Purkinje cell (primary cell): ENCODE results near the gene IHH. TPM values are rescaled to one million over a fixed set of nuclear protein-coding genes. Genes with fewer than 3 reads are reported as not detected.

Experiments
- polyA plus RNA-seq: library from polyadenylated mRNA; unstranded; fragments of >200 nt; fragmentation: Nextera tagmentation; gene quantifications from 2 replicates; pipeline ENCODE4 v1.2.1, GENCODE V29; 2014

The IHH gene
- not detected in 2 replicates for polyA plus RNA-seq

DNA sequence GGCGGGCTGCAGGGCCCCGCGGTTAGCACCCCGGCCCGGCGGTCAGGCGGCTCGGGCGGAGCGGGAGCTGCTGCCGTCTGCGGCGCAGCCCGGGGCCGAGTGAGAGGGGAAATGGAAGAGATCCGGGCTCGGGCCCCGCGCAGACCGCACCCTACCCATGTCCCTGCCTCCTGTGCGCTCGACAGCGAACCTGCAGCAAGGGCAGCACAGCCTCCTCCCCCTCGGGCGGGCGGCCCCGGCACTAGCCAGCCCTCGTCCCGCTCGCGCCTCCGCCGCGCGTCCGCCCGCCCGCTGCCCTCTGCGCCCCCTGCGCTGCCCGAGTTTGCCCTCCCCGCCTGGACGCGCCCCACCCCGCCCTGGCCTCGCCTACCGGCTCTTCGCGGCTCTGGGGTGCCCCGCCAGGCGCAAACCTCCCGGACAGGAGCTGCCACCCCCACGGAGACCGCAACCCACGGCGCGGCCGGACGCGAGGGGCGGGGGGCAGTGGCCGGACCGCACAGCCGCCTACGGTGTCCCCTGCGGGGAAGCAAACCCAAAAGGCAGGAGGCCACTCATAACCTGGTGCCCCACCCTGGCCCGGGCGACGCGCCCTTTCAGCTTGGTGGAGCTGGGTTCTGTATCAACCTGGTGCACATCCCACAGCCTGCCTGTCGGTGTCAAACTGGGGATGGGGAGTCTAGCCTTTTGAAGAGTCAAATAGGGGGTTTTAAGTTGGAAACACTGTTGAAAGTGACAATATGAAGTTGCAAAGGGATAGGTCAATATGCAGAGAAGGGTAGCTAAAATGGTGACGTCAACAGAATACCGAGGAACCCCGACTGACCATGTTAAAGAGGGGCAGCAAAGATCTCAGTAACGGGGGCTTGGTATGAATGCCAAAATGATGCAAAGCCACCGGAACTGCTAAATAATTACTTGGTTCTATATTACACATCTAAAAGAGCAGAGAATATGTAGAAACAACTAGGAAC lies at the start of gene IHH:
TSS of gene IHH (minus strand) at position 101 of the 971 bp plus-strand sequence. CDS start 454 bp downstream, outside the sequence.

DNA sequence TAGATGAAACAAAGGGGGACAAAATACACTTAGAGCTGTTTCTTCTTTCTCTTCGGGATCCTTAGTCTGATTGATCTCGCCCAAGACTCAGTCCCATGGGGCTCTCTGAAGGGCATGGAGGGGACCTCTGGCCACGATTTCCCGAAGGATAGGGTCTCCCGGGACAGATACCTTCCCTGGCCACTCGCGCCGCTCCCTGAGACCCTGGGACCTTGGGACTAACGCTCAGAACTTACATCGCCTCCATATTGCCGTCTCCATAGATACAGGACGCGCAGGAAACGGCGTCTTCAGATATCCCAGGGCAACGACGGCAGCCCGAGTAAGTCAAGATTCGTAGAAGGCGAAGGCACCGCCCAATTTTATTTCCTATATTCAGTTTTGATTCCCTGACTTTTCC lies 19.5 kb downstream of the IHH start, which contains the start of gene CFAP65:
TSS of gene CFAP65 (minus strand) at position 265 of the 400 bp plus-strand sequence. CDS start 2,468 bp downstream, outside the sequence.

Other genes with a start within 250 kb of the IHH start
- gene PRKAG3, start 229.1 kb downstream of the IHH start, polyA plus RNA-seq, result not detected in 2 replicates
- gene WNT6, start 201.1 kb downstream of the IHH start, polyA plus RNA-seq, result not detected in 2 replicates
- not detected in 2 replicates for gene WNT10A, start 180.1 kb downstream of the IHH start, polyA plus RNA-seq
- gene CDK5R2, start 101.3 kb downstream of the IHH start, polyA plus RNA-seq, result 1.2 and 1.6 TPM in 2 replicates
- not detected in 2 replicates for gene FEV, start 75.7 kb downstream of the IHH start, polyA plus RNA-seq
- gene CRYBA2, start 67.5 kb downstream of the IHH start, polyA plus RNA-seq, result not detected in 2 replicates
- 2.5 TPM in 1 of 2 replicates, not detected in the other for gene CFAP65, start 19.4 kb downstream of the IHH start, polyA plus RNA-seq
- 7.2 and 8.3 TPM in 2 replicates for gene NHEJ1, start 99.9 kb upstream of the IHH start, polyA plus RNA-seq
- gene SLC23A3, start 109.1 kb upstream of the IHH start, polyA plus RNA-seq, result not detected in 2 replicates
- gene CNPPD1, start 116.0 kb upstream of the IHH start, polyA plus RNA-seq, result 4.6 and 9.5 TPM in 2 replicates
- 43.3 and 81.2 TPM in 2 replicates for gene RETREG2, start 117.4 kb upstream of the IHH start, polyA plus RNA-seq
- 6.2 and 7.7 TPM in 2 replicates for gene ZFAND2B, start 145.9 kb upstream of the IHH start, polyA plus RNA-seq
- 23.5 and 25.0 TPM in 2 replicates for gene ABCB6, start 158.0 kb upstream of the IHH start, polyA plus RNA-seq
- 24.5 and 24.6 TPM in 2 replicates for gene ATG9A, start 168.7 kb upstream of the IHH start, polyA plus RNA-seq
- gene ANKZF1, start 168.9 kb upstream of the IHH start, polyA plus RNA-seq, result 11.0 and 12.0 TPM in 2 replicates
- gene GLB1L, start 184.5 kb upstream of the IHH start, polyA plus RNA-seq, result 0.46 and 3.0 TPM in 2 replicates
- gene STK16, start 184.6 kb upstream of the IHH start, polyA plus RNA-seq, result 2.6 and 9.3 TPM in 2 replicates
- not detected in 2 replicates for gene TUBA4B, start 192.3 kb upstream of the IHH start, polyA plus RNA-seq
- 297 and 356 TPM in 2 replicates for gene TUBA4A, start 193.0 kb upstream of the IHH start, polyA plus RNA-seq
- 16.3 and 37.3 TPM in 2 replicates for gene DNAJB2, start 218.4 kb upstream of the IHH start, polyA plus RNA-seq
- 89.5 and 103 TPM in 2 replicates for gene PTPRN, start 248.5 kb upstream of the IHH start, polyA plus RNA-seq